GM21515 (cell line): ENCODE data around the gene GTPBP2.
"Not testable (repeated sequence)": the region's sequence is repeated elsewhere in the genome, so short reads cannot be mapped to it uniquely, and the experiment has no call there.

Source experiments
- ATAC-seq: cut with Tn5 transposase; IDR thresholded peaks from one replicate; pipeline ENCODE4 v1.9.1; 2021; ENCODE audit not compliant: unreplicated experiment

Gene GTPBP2

DNA sequence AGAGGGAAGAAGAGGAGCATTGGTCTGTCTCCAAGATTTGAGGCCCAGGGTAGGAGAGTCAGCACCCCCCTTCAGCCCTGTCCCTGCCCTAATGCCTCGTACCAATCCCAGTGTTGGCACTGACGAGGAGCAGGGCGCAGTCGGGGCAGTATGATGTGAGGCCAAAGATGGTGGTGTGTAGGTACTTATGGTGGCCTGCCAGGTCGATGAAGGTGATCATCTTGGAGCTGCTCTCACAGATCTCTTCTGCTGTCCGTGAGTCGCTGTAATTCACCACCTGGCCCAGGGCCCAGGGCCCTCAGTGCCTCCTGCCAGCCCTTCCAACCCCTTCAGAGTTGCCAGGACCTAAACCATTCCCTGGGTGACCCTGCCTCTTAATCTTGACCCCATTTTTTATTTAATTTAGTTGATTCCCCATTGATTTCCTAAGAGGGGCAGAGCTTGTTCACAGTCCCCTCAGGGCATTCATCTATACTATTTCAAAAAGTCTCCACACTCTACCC is 4.2 kb downstream of the GTPBP2 start:
- ATAC-seq: no peak

GRCh38 chr6:43623880-43624785 is 4.9 kb downstream of the GTPBP2 start:
- ATAC-seq: no peak

- no peak for ATAC-seq
Observed at GRCh38 chr6:43622541-43622940, 6.5 kb downstream of the GTPBP2 start.

GRCh38 chr6:43621836-43622180 is 7.3 kb downstream of the GTPBP2 start:
- ATAC-seq: no peak

DNA sequence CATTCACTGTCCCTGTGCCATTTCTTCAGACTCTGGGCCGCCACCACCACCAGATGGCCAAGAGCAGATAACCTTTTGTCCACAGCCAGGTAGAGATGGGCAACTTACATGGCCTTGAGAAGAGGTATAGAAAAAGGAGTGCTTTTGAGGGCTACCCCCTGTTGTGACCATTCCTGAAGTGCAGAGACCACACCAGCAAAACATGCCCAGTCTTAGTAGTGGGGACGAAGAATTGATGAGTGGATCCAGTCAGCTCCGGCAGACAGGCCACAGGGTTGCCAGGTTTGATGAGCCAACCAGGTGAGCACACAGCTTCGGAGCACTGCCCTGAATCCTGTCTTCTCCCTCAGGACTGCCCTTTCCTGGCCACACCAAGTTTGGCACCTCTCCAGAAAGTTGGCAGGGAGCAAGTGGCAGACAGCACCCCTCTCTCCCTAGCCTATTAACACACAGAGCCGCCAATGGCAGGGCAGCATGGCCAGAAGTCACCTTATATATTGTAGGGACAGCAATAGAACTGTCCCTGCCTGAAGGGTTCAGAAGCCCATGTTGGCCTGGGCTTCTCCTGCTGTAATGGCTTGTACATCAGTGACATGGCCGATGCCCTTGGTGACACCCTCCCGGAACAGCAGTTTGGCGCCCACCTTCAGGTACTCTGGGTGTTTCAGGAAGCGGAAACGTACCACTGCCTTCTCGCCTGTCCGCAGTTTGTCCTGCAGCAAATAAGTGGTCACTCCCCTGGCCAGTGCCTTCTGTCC is 7.8 kb downstream of the GTPBP2 start:
- no peak for ATAC-seq

- no peak for ATAC-seq
Observed at GRCh38 chr6:43616725-43617472, 12.2 kb downstream of the GTPBP2 start.

GRCh38 chr6:43614396-43614730 is 14.7 kb downstream of the GTPBP2 start:
- no peak for ATAC-seq

GRCh38 chr6:43613721-43614395 is 15.2 kb downstream of the GTPBP2 start:
- ATAC-seq: no peak

GRCh38 chr6:43610431-43610830 is 18.6 kb downstream of the GTPBP2 start:
- no peak for ATAC-seq

- no peak for ATAC-seq
Observed at GRCh38 chr6:43609402-43609801, 19.7 kb downstream of the GTPBP2 start.

DNA sequence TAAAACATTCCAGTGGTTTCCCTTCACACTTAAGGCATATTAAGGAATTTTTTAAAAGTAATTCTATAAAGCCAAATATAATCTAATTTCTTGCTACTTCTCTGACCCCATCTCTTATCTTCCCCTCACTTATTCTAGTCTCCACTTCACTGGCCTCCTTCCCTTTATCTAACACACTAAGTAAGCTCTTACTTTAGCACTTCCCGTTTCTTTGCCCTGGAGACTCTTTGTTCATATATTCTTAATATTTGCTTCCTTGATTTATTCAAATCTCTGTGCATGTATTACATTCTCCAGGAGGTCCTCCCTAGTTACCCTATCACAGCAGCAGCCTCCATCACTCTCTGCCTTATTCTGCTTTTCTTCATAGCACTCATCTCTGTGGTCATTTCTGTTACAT is 20.3 kb downstream of the GTPBP2 start:
- ATAC-seq: no peak

DNA sequence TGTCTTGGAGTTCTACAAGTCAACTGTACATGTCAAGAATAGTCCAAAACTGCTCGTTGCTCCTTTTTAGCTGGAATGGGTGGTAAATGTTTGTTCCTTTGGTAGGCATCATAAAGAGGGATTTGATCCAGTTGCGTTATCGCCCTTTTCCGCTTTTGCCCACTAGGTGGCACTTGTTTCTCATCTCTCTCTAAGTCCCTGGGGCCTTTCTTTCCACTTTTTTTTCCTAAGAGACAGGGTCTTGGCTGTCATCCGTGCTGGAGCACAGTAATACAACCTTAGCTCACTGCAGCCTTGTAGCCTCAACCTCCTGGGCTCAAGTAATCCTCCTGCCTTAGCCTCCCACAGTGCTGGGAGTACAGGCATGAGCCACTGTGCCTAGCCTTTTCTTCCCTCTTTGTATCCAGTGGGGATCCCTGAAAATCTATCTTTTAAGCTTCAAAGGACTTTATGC is 20.7 kb downstream of the GTPBP2 start:
- no peak for ATAC-seq

GRCh38 chr6:43606019-43606418 is 23.0 kb downstream of the GTPBP2 start:
- ATAC-seq: no peak

- no peak for ATAC-seq
Observed at GRCh38 chr6:43604174-43604573, 24.9 kb downstream of the GTPBP2 start.

- no peak for ATAC-seq
Observed at GRCh38 chr6:43600595-43600994, 28.5 kb downstream of the GTPBP2 start.

DNA sequence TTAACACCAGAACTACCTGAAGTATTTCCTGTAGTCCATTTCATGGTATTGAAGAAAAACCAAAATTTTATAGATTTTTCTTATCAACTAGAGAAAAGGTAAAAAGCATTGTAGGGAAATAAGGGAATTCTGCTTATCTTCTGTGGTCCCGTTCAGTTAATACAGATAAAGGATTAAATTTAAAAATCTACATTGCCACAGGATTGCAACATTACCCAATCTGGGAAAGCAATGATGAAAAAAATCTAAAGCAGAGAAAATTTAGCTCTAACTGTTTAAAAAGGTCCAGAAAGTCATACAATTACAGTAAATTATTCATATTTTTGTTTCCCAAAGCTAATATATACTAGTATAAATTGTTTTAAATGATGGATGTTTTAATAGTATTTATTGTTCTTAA is 35.1 kb downstream of the GTPBP2 start:
- no peak for ATAC-seq

GRCh38 chr6:43589564-43589963 is 39.5 kb downstream of the GTPBP2 start:
- not testable (repeated sequence) for ATAC-seq

GRCh38 chr6:43588194-43588593 is 40.9 kb downstream of the GTPBP2 start:
- ATAC-seq: no peak

- ATAC-seq: no peak
Observed at GRCh38 chr6:43584892-43585570, 44.0 kb downstream of the GTPBP2 start.

DNA sequence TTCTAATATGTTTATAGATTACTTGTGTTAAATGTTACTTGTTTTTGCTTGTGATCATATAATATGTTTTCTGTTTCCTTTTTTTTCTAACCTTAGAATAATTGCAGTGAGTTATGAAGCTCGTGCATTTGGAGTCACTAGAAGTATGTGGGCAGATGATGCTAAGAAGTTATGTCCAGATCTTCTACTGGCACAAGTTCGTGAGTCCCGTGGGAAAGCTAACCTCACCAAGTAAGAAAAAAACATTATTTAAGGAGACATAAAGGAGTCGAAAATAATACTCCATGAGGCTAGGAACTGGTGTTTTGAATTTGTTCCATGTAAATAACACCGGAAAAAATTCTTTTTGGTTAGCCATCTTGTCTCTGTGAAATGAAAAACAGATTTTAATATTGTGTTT is 46.2 kb downstream of the GTPBP2 start:
- ATAC-seq: no peak
